Measurements from ENCODE around the gene PRMT7. TPM values are rescaled to one million over a fixed set of nuclear protein-coding genes. Genes with fewer than 3 reads are reported as not detected.

Gene PRMT7
- total RNA-seq, 3 donors from 2014 or later = 60.3 to 66.8 (median 63.0) TPM

DNA sequence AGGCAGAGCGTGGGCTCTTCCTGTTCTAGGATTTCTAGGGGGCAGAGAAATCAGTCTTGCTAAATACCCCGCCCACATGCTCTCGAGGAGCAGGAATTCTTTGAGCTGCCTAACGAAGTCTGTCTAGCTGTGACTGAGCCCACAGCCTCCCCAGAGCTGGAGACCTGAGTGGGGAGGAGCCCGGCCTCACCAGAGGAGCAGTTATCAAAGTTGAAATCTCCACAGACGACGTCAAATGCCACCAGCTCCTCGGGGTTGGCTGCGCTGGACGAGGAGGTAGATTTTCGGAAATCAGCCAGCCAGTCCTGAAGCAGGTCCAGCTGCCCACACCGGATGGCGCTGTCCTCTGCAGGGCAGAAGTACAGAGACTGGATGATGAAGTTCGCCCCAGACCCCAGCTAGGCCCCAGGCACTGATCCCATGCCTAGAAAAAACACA is 53.8 kb downstream of the PRMT7 start:
- H3K4me3 Mint-ChIP-seq = no peak overlapping the region
- peaks cover 4% of the 10 kb centered on the region for H3K36me3 Mint-ChIP-seq (ENCODE audit: insufficient read depth)
- H3K9me3 Mint-ChIP-seq = no peaks in the 10 kb centered on the region
- H3K27me3 Mint-ChIP-seq (ENCODE audit: low read depth) = peaks cover 3% of the 10 kb centered on the region
- no peak for ATAC-seq
- peaks cover 28% of the 10 kb centered on the region for H3K4me1 Mint-ChIP-seq (ENCODE audit: low read depth)
- DNase-seq = no peak

DNA sequence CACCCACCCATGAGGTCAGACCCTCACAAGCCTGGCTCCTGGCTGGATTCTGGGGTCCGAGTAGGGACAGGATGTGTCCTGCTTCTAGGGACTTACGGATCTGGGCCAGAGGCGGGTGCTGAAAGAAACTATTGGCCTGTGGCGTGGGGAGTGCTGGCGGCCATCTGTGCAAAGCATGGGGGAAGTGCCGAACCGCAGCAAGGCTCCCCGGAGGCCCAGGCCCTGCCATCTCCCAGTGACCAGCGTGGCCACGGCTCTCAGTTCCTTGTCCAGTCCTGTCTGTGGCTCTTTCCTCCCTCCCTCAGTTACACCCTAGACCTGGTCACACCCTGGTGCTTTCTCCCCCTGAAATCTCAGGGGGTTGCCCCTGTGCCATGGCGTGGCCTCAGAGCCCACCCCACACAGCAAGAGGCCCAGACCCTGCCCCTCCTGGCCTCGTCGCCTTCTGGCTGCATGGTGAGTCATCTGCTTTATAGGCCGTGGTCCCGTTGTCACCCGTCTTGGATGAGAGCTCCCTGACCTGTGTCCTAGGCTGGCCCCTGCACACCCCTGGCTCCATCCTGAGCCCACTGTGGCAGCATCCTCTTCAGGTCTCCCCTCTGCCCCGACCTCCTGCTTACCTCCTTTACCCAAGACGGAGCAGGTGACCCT is 54.5 kb downstream of the PRMT7 start:
- H3K4me1 Mint-ChIP-seq (ENCODE audit: low read depth) = peaks cover 35% of the 10 kb centered on the region
- peaks cover 3% of the 10 kb centered on the region for H3K36me3 Mint-ChIP-seq (ENCODE audit: insufficient read depth)
- ATAC-seq = no peak

DNA sequence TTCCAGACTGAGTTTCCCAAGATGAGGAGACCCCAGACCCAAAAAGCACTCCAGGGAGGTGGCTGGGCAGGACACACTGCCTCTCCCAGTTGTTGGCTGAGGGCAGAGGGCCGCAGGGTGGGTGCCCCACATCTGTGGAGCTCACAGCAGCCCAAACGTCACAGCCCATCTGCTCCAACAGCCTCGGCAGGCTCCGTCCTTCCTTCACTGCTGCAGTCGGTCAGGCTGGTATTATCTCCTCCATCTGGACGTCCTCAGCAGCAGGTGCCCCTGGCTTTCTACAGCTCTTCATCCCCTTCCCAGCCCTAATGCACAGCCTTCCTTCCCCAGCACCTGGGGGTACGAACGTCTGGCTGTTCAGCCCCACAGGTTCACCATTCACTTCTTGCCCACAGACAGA is 55.2 kb downstream of the PRMT7 start:
- no peaks in the 10 kb centered on the region for H3K36me3 Mint-ChIP-seq (ENCODE audit: insufficient read depth)
- ATAC-seq = no peak
- H3K27me3 Mint-ChIP-seq (ENCODE audit: low read depth) = peaks cover 3% of the 10 kb centered on the region
- H3K4me3 Mint-ChIP-seq = no peak overlapping the region
- DNase-seq = no peak
- H3K9me3 Mint-ChIP-seq = no peaks in the 10 kb centered on the region
- peaks cover 42% of the 10 kb centered on the region for H3K4me1 Mint-ChIP-seq (ENCODE audit: low read depth)

More for the DNA sequence above, 54.5 kb downstream of the PRMT7 start:
- H3K27me3 Mint-ChIP-seq (ENCODE audit: low read depth) = peaks cover 3% of the 10 kb centered on the region
- H3K4me3 Mint-ChIP-seq = no peak overlapping the region
- H3K9me3 Mint-ChIP-seq = no peaks in the 10 kb centered on the region
- no peak for DNase-seq

DNA sequence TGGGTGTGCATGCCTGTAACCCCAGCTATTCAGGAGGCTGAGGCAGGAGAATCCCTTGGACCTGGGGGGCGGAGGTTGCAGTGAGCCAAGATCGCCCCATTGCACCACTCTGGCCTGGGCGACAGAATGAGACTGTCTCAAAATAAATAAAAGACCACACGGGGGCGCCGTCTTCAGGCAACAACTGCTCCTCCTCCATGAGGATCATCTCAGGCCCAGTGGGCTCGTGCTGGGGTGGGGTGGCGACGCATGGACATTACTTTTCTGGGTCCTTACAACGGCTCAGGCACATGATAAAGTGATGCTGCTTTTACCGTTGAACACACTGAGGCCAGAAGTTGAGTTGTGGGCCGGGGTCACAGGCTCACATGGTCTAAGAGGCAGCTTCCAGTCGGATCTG is 56.2 kb downstream of the PRMT7 start:
- Mint-ChIP-seq H3K4me1 (ENCODE audit: low read depth) (peaks cover 45% of the 10 kb centered on the region), H3K36me3 (ENCODE audit: insufficient read depth) (no peaks in the 10 kb centered on the region), H3K9me3 (no peaks in the 10 kb centered on the region), H3K27me3 (ENCODE audit: low read depth) (peaks cover 5% of the 10 kb centered on the region), H3K4me3 (no peak overlapping the region)
- DNase-seq (peak; percentile 26), ATAC-seq (no peak)

DNA sequence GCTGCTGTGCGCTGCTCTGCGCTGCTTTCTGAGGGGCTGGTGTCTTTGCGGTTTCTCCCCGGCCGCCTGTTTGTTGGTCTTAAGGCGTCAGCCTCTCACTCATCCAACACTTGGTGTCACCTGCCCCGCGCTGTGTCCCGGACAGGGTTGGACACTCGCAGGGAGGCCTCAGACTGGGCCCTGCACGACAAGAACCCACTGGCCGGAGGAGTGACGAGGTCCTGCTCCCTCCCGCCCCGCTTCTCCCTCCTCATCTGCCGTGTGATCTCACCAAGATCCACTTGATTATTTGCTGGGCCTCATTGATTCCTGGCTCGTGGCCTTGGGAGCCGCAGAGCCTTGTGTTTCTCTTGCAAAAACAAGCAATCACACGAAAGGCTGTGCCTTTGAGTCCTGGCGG is 56.6 kb downstream of the PRMT7 start:
- Mint-ChIP-seq H3K4me3 (no peak overlapping the region), H3K36me3 (ENCODE audit: insufficient read depth) (no peaks in the 10 kb centered on the region)

DNA sequence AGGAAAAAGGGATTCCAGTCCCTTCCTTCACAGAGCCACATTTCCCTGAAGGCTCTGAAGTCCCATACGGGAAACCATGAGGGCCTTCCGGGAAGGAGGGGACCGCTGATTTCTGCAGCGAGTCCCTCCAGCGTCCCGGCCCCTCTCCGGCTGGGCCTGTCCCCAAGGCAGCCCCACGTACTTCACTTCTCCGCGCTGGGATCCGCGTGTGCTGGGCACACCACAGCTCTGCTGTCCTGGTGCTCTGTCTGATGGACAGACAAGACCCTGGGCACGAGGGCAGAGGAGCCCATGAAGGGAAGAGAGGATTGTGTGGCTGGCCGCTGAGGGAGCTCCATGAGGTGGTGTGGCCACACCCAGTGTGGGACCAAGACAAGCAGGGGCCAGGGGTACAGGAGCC is 57.1 kb downstream of the PRMT7 start:
- DNase-seq (no peak), ATAC-seq (no peak)
- peaks cover 5% of the 10 kb centered on the region for H3K27me3 Mint-ChIP-seq (ENCODE audit: low read depth)
- no peaks in the 10 kb centered on the region for H3K36me3 Mint-ChIP-seq (ENCODE audit: insufficient read depth)
- H3K4me1 Mint-ChIP-seq (ENCODE audit: low read depth) = peaks cover 45% of the 10 kb centered on the region
- no peaks in the 10 kb centered on the region for H3K9me3 Mint-ChIP-seq
- H3K4me3 Mint-ChIP-seq = no peak overlapping the region

More for the DNA sequence above, 56.6 kb downstream of the PRMT7 start:
- DNase-seq = no peak
- no peaks in the 10 kb centered on the region for H3K9me3 Mint-ChIP-seq
- ATAC-seq = no peak
- peaks cover 5% of the 10 kb centered on the region for H3K27me3 Mint-ChIP-seq (ENCODE audit: low read depth)
- peaks cover 45% of the 10 kb centered on the region for H3K4me1 Mint-ChIP-seq (ENCODE audit: low read depth)

DNA sequence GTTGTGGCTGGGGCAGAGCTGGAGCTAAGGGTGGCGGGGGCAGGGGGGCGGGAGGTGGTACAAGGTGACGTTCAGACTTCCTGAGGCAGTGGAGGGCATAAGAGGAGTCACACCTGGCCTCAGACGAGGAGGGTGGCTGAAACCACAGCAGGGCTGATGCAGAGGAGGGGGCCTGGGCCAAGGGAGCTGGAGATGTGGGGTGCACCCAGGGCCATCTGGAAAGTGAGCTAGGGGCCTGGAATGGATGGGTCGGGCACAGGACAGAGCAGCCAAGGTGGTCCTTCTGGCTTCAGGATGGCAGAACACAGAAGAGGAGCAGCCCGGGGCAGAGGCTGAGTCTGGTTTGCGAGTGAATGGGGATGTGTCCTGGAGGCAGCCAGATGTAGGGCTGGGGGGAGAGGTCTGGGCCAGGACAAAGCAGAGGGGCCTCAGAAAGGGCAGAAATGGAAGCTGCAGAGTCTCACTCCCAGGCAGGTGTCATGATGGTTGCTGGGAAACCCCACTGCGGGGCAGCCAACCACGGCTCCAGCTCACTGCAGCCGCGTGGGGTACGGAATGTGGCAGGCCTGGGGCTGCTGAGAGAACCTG is 57.6 kb downstream of the PRMT7 start:
- Mint-ChIP-seq H3K27me3 (ENCODE audit: low read depth) (peaks cover 5% of the 10 kb centered on the region), H3K4me3 (no peak overlapping the region), H3K4me1 (ENCODE audit: low read depth) (peaks cover 45% of the 10 kb centered on the region), H3K36me3 (ENCODE audit: insufficient read depth) (no peaks in the 10 kb centered on the region), H3K9me3 (no peaks in the 10 kb centered on the region)
- ATAC-seq (peak; percentile 41 to 50), DNase-seq (no peak)

DNA sequence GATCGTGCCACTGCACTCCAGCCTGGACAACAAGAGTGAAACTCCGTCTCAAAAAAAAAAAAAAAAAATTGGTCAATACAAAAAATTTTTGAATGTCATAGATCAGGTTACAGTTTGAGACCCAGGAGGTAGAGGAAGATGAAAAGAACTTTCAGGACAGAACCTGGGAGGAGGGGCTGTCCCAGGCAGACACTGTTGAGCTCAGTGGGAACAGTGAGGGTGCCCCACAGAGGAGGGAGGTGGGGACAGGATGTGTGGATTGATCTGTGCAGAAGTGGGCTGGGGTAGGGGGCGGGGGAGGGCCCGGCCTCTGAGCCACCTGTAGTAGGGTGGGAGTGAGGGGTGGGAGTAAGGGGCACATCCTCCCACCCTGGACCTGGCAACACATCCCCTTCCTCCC is 58.3 kb downstream of the PRMT7 start:
- peaks cover 45% of the 10 kb centered on the region for H3K4me1 Mint-ChIP-seq (ENCODE audit: low read depth)
- no peak for DNase-seq
- H3K4me3 Mint-ChIP-seq = no peak overlapping the region
- H3K27me3 Mint-ChIP-seq (ENCODE audit: low read depth) = peaks cover 5% of the 10 kb centered on the region
- no peaks in the 10 kb centered on the region for H3K9me3 Mint-ChIP-seq
- H3K36me3 Mint-ChIP-seq (ENCODE audit: insufficient read depth) = no peaks in the 10 kb centered on the region
- ATAC-seq = no peak

DNA sequence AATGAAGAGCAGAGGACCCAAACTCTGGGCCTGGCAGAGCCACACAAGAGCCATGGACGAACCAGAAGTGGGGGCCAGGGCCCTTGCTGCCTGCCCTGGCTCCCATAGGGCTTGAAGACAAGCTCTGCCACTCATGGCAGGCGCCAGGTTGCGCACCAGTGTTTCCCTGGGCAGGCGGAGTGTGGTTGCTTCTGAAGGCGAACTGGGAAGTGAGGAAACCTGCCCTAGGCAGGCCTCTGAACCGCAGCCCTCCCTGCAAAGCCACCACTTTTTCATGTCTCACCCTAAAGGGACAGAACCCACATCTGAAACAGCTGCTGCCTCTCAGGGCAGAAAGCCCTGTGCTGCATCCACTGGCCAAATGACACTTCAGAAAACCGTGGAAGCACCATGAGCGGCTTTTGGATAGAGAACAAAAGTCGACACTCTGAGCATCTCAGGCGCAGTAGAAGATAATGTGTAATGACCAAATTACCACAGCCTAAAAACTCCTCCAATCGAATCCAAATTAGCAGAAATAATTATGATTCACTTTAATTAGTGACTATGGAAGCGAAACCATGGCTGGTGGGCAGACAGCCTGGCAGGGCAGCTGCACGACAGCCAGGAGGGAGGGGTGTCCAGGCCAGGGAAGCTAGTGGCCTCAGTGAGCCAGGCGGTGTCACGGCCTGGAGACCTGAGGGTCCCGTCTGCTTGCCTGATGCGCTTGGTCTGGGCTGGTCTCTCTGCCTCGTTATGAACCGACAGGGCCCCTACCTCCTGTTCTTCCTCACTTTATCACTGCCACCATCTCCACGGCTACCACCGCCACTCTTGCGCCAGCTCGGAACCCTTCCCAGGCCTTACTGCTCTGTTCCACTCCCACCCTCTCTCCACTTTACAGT is 59.1 kb downstream of the PRMT7 start:
- DNase-seq = no peak
- Mint-ChIP-seq H3K36me3 (ENCODE audit: insufficient read depth) (no peaks in the 10 kb centered on the region), H3K27me3 (ENCODE audit: low read depth) (peaks cover 5% of the 10 kb centered on the region), H3K4me1 (ENCODE audit: low read depth) (peaks cover 45% of the 10 kb centered on the region), H3K9me3 (no peaks in the 10 kb centered on the region), H3K4me3 (peak overlapping the region; percentile 12)
- peak; percentile 54 to 63 for ATAC-seq

DNA sequence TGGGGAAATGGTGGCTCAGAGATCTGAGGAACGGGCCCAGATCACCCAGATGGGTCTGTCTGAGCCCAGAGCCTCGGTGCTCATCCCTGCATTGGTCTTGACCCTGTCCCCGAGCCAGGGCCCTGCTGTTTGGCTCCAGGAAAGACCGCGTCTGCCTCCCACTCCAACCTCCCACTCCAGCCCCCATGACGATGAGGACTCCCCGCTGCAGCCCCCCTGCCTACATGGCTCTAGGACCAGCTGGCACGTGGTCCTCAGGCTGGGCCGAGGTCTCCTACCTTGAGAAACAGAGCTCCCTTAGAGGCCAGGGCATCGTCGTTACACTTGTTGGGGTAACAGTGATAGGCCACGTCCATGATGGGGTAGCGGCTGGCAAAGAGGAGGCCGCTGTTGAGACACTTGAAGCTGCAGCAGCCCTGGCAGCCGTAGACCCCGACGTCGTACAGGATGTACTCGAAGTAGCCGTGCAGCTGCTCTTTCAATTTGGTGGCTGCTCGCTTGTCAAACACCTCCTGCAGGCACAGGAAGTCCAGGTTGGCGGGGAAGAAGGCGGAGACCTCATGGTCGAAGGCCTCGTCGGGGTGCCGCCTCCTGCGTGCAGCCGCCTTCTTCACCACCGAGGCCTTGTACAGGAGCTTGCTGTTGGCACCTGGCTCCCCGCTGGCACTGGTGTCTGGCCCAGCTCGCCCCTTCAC is 59.9 kb downstream of the PRMT7 start:
- peak; percentile 26 for DNase-seq
- H3K4me3 Mint-ChIP-seq = peak overlapping the region; percentile 11
- H3K9me3 Mint-ChIP-seq = no peaks in the 10 kb centered on the region
- H3K36me3 Mint-ChIP-seq (ENCODE audit: insufficient read depth) = no peaks in the 10 kb centered on the region
- H3K4me1 Mint-ChIP-seq (ENCODE audit: low read depth) = peaks cover 45% of the 10 kb centered on the region
- H3K27me3 Mint-ChIP-seq (ENCODE audit: low read depth) = peaks cover 5% of the 10 kb centered on the region
- ATAC-seq = peak; percentile 9 to 22

DNA sequence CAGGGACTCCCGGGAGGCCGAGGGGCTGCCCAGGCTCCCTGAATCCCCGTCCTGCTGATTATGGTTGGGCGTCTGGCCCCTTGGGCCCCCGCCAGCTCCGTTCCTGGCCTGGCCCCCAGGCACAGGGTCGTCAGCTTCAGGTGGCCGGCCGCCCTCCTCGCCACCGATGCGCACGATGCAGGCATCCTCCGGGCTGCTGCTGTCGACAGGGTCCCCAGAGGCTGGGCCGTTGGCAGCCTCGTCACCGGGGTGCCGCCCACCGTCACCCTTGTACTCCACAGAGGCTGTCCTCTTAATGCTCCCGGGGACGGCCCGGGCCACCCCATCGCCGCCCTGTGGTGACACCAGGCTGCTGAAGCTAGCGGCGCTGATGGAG is 60.4 kb downstream of the PRMT7 start:
- no peak overlapping the region for H3K4me3 Mint-ChIP-seq
- no peaks in the 10 kb centered on the region for H3K9me3 Mint-ChIP-seq
- H3K4me1 Mint-ChIP-seq (ENCODE audit: low read depth) = peaks cover 43% of the 10 kb centered on the region
- DNase-seq = no peak
- no peak for ATAC-seq
- no peaks in the 10 kb centered on the region for H3K36me3 Mint-ChIP-seq (ENCODE audit: insufficient read depth)
- peaks cover 3% of the 10 kb centered on the region for H3K27me3 Mint-ChIP-seq (ENCODE audit: low read depth)

DNA sequence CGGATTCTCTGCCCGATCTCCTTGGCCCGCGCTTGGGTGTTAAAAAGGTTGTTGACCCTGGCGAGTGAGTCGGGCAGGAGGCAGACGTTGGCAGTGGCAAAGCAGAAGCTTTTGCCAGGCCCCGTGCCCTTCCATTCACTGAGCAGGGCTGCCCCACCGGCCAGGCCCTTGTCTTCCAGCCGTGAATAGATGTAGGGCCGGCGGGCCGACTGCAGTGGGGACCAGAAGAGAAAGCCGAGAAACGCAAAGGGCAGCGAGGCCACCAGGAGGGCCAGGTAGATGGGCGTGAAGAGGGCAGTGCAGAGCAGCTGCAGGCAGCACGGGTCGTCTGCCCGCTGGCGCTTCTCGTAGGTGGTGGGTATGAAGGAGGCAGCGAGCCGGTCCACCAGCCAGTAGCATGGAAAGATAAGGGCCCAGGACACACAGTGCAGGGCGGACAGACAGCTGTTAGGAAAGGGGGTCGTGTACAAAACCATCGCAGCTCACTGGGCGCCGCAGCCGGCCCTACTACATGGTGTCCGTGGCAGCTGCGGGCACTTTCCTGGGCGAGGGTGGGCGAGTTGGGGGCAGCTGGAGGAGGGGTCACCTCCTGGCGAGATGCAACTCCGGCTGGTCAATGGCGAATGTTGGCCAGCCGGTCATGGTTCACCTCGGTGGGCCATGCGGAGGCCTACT is 61.0 kb downstream of the PRMT7 start:
- Mint-ChIP-seq H3K36me3 (ENCODE audit: insufficient read depth) (no peaks in the 10 kb centered on the region), H3K27me3 (ENCODE audit: low read depth) (peaks cover 2% of the 10 kb centered on the region), H3K4me3 (no peak overlapping the region), H3K4me1 (ENCODE audit: low read depth) (peaks cover 43% of the 10 kb centered on the region), H3K9me3 (no peaks in the 10 kb centered on the region)
- no peak for DNase-seq
- no peak for ATAC-seq

DNA sequence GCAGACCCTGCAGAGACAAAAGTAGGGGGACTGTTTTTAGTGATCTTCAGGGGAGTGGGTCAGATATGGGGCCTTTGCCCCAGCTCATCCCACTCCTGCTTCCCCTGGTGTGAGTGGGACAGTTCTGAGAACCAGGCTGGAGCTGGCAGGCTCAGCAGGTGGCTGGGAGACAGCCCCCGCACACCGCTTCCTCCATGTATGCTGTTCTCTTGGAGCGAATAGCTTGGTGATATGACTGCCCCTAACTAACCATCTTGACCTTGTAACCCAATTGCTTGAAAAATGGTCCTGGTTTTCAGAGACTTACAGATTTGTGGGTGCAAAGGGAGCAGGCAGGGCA is 61.5 kb downstream of the PRMT7 start:
- H3K27me3 Mint-ChIP-seq (ENCODE audit: low read depth) = peaks cover 2% of the 10 kb centered on the region
- no peak for ATAC-seq
- no peaks in the 10 kb centered on the region for H3K36me3 Mint-ChIP-seq (ENCODE audit: insufficient read depth)
- DNase-seq = no peak
- no peaks in the 10 kb centered on the region for H3K9me3 Mint-ChIP-seq
- H3K4me3 Mint-ChIP-seq = no peak overlapping the region
- peaks cover 38% of the 10 kb centered on the region for H3K4me1 Mint-ChIP-seq (ENCODE audit: low read depth)

DNA sequence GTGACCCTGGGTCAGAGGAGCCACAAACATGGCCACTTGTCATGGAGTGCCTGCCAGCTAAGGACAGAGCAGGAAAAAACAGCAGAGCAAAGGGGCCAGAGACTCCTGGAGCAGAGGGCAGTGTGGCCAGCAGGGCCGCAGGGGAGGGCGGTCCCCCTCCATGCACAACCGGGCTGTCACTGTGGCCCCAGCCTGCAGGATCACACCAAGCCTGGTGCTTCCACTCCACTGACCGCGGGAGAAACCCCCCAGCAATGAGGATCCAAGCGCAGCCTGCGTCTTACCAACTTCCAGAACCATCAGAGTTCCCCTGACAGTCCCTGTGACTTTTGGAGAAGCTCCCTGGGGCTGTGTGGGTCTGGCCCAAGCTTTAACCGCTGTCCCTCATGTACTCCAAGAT is 62.0 kb downstream of the PRMT7 start:
- Mint-ChIP-seq H3K36me3 (ENCODE audit: insufficient read depth) (no peaks in the 10 kb centered on the region), H3K4me1 (ENCODE audit: low read depth) (peaks cover 34% of the 10 kb centered on the region), H3K9me3 (no peaks in the 10 kb centered on the region), H3K4me3 (no peak overlapping the region), H3K27me3 (ENCODE audit: low read depth) (peaks cover 2% of the 10 kb centered on the region)
- no peak for ATAC-seq
- DNase-seq = no peak

Data from activated T-cell treated with anti-CD3 and anti-CD28 coated beads, Interleukin-2, amount 50 U/mL, for 4 hours (primary cell).